GM18519 (cell line): ENCODE results near the gene GPR176.

Source experiments
- ATAC-seq: cut with Tn5 transposase; IDR thresholded peaks from one replicate; pipeline ENCODE4 v1.9.1; 2021; ENCODE audit warnings: mild to moderate bottlenecking, moderate library complexity; ENCODE audit not compliant: unreplicated experiment, low FRiP score

Gene GPR176, protein sequence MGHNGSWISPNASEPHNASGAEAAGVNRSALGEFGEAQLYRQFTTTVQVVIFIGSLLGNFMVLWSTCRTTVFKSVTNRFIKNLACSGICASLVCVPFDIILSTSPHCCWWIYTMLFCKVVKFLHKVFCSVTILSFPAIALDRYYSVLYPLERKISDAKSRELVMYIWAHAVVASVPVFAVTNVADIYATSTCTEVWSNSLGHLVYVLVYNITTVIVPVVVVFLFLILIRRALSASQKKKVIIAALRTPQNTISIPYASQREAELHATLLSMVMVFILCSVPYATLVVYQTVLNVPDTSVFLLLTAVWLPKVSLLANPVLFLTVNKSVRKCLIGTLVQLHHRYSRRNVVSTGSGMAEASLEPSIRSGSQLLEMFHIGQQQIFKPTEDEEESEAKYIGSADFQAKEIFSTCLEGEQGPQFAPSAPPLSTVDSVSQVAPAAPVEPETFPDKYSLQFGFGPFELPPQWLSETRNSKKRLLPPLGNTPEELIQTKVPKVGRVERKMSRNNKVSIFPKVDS

DNA sequence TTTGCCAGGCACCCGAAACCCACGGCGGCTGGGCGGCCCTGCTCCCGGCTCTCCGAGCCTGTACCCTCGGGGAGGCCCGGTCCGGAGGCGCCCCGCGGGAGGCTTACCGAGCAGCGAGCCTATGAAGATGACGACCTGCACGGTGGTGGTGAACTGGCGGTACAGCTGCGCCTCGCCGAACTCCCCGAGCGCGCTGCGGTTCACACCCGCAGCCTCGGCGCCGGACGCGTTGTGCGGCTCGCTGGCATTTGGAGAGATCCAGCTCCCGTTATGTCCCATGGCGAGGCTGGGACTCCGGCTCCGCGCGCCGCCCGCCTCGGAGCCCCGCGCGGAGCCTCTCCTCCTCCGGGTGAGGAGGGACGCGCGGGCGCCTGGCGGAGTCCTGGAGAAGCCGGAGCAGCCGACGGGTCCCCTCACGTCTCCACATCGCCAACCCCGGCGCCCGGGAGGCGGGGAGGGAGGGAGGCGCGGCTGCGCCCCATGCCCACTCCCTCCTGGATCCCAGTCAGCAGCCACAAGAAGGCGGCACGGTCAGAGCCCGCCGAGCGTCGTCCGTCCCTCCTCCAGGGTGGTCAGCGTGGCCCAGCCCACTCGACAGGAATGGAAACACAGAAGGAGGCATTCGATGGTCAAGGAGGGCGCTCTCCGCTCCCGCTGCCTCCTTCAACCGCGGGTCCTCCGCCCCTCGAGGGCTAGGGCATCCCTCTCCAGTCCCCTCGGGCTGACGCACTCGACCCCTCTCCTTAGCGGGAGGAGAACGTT, at the start of gene GPR176:
GPR176 (minus strand) TSS at position 519 of the 762 bp plus-strand sequence; CDS start at position 279, 240 bp downstream.
- no peak for ATAC-seq

GRCh38 chr15:39969002-39969394, 48.9 kb upstream of the GPR176 start:
- ATAC-seq = no peak

- no peak for ATAC-seq
Observed at GRCh38 chr15:39968273-39969001, 48.4 kb upstream of the GPR176 start.

GRCh38 chr15:39966521-39966920, 46.5 kb upstream of the GPR176 start:
- ATAC-seq = no peak

DNA sequence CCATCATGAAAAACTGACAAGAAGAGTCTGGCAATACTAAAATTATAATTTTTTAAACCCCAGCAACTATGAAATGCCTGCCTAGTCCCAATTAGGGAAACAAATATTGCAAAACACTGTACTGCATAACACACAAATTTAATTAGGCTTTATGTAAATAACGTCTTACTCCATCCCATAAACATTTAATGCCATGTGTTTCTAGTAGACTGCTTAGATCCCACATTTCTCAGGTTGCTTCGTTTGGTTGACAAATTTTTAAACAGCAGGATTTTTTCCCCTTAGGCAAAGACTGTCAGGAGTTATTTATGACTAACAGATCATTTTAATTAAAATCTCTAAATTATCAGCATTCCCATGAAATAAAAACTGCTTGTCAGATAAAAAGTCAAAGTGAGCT, 43.7 kb upstream of the GPR176 start:
- ATAC-seq = no peak

DNA sequence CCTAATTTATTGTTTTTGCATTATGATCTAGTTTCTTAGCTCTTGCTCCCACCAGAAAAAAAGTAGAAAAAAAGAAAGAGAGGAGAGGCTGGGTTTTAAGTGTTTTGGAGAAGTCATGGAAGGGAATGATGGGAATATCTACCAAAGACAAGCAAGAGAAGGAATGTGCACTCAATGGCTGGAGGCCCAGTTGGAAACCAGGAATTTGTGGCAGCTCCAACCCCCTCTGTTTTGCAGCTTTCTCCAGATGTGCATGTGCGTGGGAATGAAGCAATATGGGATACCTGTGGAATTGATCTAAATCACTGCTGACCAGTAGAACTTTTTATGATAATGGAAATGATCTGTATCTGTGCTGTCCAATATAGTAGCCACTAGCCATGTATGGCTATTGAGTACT, 41.0 kb upstream of the GPR176 start:
- no peak for ATAC-seq

DNA sequence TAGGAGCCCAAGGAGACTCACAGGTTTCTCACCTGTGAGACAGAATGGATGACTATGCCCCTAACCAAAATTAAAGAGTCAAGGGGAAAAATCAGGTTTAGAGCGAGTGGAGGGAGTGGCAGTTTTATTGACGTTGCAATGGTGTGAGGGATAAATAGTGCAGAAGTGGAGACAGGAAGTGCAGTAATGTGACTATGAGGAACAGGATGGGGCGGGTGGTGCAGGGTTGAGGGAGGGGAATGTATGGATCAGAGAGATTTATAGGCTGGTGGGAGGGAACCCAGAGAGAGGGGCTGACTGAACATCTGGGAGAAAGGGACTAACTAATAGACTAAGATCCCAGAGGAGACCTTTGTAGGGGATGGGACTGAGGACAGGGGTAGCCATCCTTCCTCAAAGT, 40.3 kb upstream of the GPR176 start:
- ATAC-seq = no peak

GRCh38 chr15:39959411-39959810, 39.3 kb upstream of the GPR176 start:
- no peak for ATAC-seq

DNA sequence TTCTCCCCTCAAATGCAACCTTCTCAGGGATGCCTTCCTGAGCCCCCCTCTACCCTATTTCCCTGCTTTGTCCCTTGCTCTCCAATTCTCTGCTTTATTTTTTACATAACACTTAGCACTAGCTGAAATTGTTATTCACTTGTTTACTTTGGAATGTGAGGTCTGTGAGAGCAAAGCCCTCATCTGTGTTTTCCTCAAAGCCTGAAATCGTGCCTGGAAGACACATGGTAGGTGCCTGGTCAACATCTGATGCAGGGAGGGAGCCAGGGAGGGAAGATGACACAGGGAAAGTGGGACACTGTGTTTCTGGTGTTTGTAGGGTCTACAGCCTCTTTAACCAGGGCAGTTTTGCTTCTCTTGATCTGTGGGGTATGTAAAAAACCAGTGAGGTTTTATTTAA, 37.4 kb upstream of the GPR176 start:
- ATAC-seq = no peak

- ATAC-seq = no peak
Observed at GRCh38 chr15:39953521-39953920, 33.5 kb upstream of the GPR176 start.

GRCh38 chr15:39951561-39951960, 31.5 kb upstream of the GPR176 start:
- ATAC-seq = no peak

- ATAC-seq = no peak
Observed at GRCh38 chr15:39948817-39949216, 28.8 kb upstream of the GPR176 start.

- no peak for ATAC-seq
Observed at GRCh38 chr15:39947401-39948197, 27.5 kb upstream of the GPR176 start.

- ATAC-seq = no peak
Observed at GRCh38 chr15:39946862-39947261, 26.8 kb upstream of the GPR176 start.

DNA sequence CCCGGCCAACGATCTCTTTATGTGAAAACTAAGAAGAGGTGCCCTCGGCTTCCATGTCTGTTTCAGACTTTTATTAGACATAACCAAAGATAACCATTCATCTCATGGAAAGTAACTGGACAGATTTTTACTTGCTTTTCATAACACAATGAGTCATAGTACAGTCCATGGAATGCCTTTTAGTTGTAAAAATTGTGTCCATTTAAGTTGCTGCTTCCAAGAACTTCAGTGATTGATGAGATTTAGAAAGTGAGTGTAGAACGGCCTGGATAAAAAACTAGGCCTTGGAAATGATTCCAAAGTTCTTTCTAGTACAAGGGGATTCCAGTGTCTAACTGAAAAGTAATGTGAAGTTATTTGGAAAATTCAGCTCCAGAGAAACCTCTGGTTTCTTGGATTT, 24.7 kb upstream of the GPR176 start:
- no peak for ATAC-seq

DNA sequence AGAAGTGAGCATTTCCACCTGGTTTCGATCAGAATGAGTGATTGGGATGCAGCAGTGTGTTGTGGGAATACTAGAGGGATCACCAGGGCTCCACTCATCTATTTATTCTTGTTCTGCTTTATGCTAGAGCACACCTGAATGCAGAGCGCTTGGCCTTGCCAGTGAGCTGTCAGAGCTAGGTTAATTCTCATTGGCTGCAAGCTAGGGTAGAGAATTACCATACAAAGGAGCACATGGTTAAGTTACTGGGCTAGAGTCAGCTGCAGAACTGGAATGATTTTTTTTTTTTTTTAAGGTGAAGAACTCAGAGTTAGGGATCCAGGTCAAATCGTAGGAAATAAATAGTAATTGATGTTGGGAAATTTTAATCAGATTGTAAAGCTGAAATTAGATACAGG, 22.7 kb upstream of the GPR176 start:
- no peak for ATAC-seq

DNA sequence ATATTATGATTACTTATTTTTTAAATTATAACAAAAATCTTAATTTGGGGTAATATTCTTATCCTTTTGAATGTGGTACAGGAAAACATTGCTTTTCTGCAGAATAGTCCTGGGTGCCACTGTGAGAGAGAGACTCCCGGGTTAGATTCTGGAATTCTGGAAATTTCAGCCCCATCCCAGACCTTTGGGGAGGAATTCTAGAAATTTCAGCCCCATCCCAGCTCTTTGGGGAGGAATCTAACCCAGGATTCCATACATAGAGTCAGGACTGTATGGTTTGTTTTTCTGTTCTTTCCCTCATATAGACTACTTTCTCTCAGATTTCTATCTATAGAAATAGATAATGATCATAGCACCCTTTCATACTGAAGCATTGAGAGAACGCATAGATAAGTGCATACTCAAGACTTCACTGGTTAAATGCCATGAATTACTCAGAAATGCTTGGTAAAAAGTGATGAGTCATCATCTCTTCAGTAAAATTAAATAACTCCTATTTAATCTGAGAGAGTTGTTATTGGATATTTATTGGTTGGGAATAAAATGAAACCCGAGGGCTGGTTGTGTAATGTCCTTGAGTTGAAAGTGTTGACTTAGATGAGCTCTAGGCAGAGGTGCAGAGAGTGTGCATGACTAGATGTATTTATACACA, 22.2 kb upstream of the GPR176 start:
- ATAC-seq = no peak

GRCh38 chr15:39939487-39940452, 19.7 kb upstream of the GPR176 start:
- no peak for ATAC-seq

GRCh38 chr15:39937696-39938095, 17.6 kb upstream of the GPR176 start:
- ATAC-seq = no peak
